Right lobe of liver (tissue), 4 donors: Measurements from ENCODE around the gene ADRM1.

Source experiments
- CTCF ChIP-seq, 4 donors: fragments of 200-600 bp in 3 of 4; fragments of 450-650 bp in 1 of 4; IDR thresholded peaks; one replicate each; pipeline versions ENCODE4 v1.5.1 to v1.8.0; 2016 to 2022; ENCODE audit warnings: antibody characterized with exemption in 4 of 4, mild to moderate bottlenecking in 2 of 4
- POLR2A ChIP-seq: fragments of 450-650 bp; IDR thresholded peaks from one replicate; pipeline ENCODE4 v1.6.1; 2017; ENCODE audit warnings: antibody characterized with exemption, mild to moderate bottlenecking
- donor health status: DM: no; HTN: no; CAD: no.
- donor health status: DM: no; HTN: no; CAD: no.
- donor health status: DM: no; HTN: yes; CAD: no.

DNA sequence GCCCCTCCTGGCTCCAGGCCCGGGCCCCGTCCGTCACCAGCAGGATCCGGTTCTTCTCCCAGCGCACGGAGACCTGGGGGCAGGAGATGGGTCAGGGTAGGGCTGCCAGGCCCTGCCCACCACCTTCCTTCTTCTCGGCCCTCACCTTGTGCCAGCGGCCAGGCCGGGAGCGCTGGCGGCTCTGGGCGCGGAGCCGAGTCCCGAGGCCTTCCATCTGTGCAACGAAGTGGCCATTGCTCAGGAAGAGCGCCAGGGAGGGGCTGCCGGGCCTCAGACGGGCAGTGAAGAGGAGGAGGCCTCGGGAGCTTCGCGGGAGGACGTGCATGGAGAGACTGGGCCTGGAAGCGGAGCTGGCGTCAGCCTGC, 7.9 kb downstream of the ADRM1 start:
- no peak for TF ChIP-seq CTCF (IDR thresholded peaks at IDR 0.05)
- TF ChIP-seq POLR2A = no peak
